HepG2 (cell line): ENCODE results near the gene ARHGAP26. TPM values are rescaled to one million over a fixed set of nuclear protein-coding genes. Genes with fewer than 3 reads are reported as not detected.

Source experiments
- ATAC-seq: fragments of 200-7000 bp; cut with Tn5 transposase; 3 replicates; pipeline ENCODE4 v1.9.1; 2020; ENCODE audit warnings: mild to moderate bottlenecking, moderate library complexity
- BruUV-seq: library from RNA; stranded (reverse); fragments of 400-500 nt; replicated peaks from 2 replicates; lab custom pipeline; 2021; lab: Mats Ljungman, UMichigan
- CTCF ChIA-PET: fragments of 300-600 bp; formaldehyde crosslinking; extraction: SDS; loops from one replicate; lab custom pipeline; 2021; ENCODE audit warnings: low total read pairs, inconsistent platforms, low intra/inter-chr PET ratio; lab: Yijun Ruan, JAX
- POLR2A ChIA-PET: fragments of 350-600 bp; sonication (Branson Sonifier 250); formaldehyde crosslinking; loops from one replicate; lab custom pipeline; 2020; ENCODE audit warnings: antibody characterized with exemption, inconsistent platforms; lab: Yijun Ruan, JAX
- DNase-seq: peaks from one replicate; pipeline ENCODE4 v3.0.0-alpha.2; 2015; ENCODE audit warnings: low spot score
- FAIRE-seq: peaks from 3 replicates; lab custom pipeline; 2011; peaks lifted over from hg19 to GRCh38; lab: Jason Lieb, UNC
- H2AFZ ChIP-seq: one replicate; pipeline ENCODE4 v1.6.1; 2011; ENCODE audit warnings: low read length, inconsistent platforms
- H3K27ac ChIP-seq: fragments of 300-600 bp; 3 replicates; pipeline ENCODE4 v1.8.0; 2011; ENCODE audit warnings: mixed run types, mild to moderate bottlenecking, mixed read lengths, low read length, inconsistent platforms; ENCODE audit not compliant: insufficient read depth; ENCODE audit errors: extremely low read length
- H3K27me3 ChIP-seq, 2 experiments: fragments of 200-600 bp in 1 of 2; 2 replicates in 1 of 2; 3 replicates in 1 of 2; pipeline versions ENCODE4 v1.6.0 to v1.8.0; 2011; ENCODE audit warnings: low read length in 2 of 2, mild to moderate bottlenecking in 2 of 2, moderate library complexity in 2 of 2, inconsistent platforms in 1 of 2; ENCODE audit not compliant: insufficient read depth in 2 of 2, control insufficient read depth in 1 of 2
- H3K36me3 ChIP-seq, 2 experiments: fragments of 200-600 bp in 1 of 2; replicated peaks in 1 of 2; 2 replicates in 1 of 2; 3 replicates in 1 of 2; pipeline versions ENCODE4 v1.5.1 to v1.8.0; 2011; ENCODE audit warnings: low read length in 2 of 2, inconsistent platforms in 1 of 2; ENCODE audit not compliant: insufficient read depth in 2 of 2, control insufficient read depth in 1 of 2
- H3K4me1 ChIP-seq: 2 replicates; pipeline ENCODE4 v1.5.1; 2012; ENCODE audit warnings: low read length, inconsistent platforms; ENCODE audit not compliant: insufficient read depth
- H3K4me2 ChIP-seq: 2 replicates; pipeline ENCODE4 v1.6.0; 2011; ENCODE audit warnings: low read depth, low read length, inconsistent platforms
- H3K4me3 ChIP-seq, 3 experiments: fragments of 200-600 bp in 1 of 3; sonication (generic), shearing (Covaris generic) in 1 of 3; replicated peaks in 1 of 3; 2 replicates each; pipeline ENCODE4 v1.5.1; 2011 to 2016; ENCODE audit warnings: low read length in 3 of 3, inconsistent platforms in 2 of 3, low read depth in 2 of 3, mild to moderate bottlenecking in 2 of 3, control low read depth in 1 of 3, mixed read lengths in 1 of 3; ENCODE audit not compliant: insufficient read depth in 1 of 3
- H3K79me2 ChIP-seq: one replicate; pipeline ENCODE4 v1.6.1; 2011; ENCODE audit warnings: low read length, inconsistent platforms; ENCODE audit not compliant: insufficient read depth
- H3K9ac ChIP-seq: 2 replicates; pipeline ENCODE4 v1.6.0; 2011; ENCODE audit warnings: mild to moderate bottlenecking, low read depth, low read length, inconsistent platforms; ENCODE audit not compliant: insufficient read depth
- H3K9me3 ChIP-seq: 2 replicates; pipeline ENCODE4 v1.5.1; 2012; ENCODE audit warnings: mild to moderate bottlenecking, low read length
- H4K20me1 ChIP-seq: 2 replicates; pipeline ENCODE4 v1.6.0; 2011; ENCODE audit warnings: inconsistent platforms, mild to moderate bottlenecking, low read length, moderate library complexity; ENCODE audit not compliant: insufficient read depth
- DRAP1 ChIP-seq: IDR thresholded peaks from 2 replicates; pipeline ENCODE4 v1.6.1; 2016; ENCODE audit warnings: missing genetic modification reagents, missing compliant biosample characterization
- FOXP4 ChIP-seq: sonication (generic); formaldehyde crosslinking; IDR thresholded peaks from 2 replicates; pipeline ENCODE4 v1.4.0; 2020; ENCODE audit warnings: missing genetic modification reagents
- KLF13 ChIP-seq: sonication (generic); formaldehyde crosslinking; IDR thresholded peaks from 2 replicates; pipeline ENCODE4 v1.4.0; 2020; ENCODE audit warnings: mild to moderate bottlenecking, missing genetic modification reagents
- MTF2 ChIP-seq: sonication (generic); formaldehyde crosslinking; IDR thresholded peaks from 2 replicates; pipeline ENCODE4 v1.5.0; 2020; ENCODE audit warnings: missing genetic modification reagents, borderline replicate concordance
- PCBP2 ChIP-seq: fragments of 200-400 bp; formaldehyde crosslinking; optimal IDR thresholded peaks from 2 replicates; pipeline ENCODE3; 2018; ENCODE audit warnings: low read length, low read depth; ENCODE audit not compliant: poor library complexity, severe bottlenecking
- RAD21 ChIP-seq: fragments of 450-650 bp; formaldehyde crosslinking; IDR thresholded peaks from 2 replicates; pipeline ENCODE4 v1.5.0; 2020; ENCODE audit warnings: mild to moderate bottlenecking
- SP1 ChIP-seq, 2 experiments: fragments of 450-650 bp in 1 of 2; sonication (generic) in 1 of 2; formaldehyde crosslinking in 1 of 2; IDR thresholded peaks; 2 replicates each; pipeline versions ENCODE4 v1.4.0 to v1.6.1; 2016 to 2020; ENCODE audit warnings: missing genetic modification reagents in 1 of 2
- SP5 ChIP-seq: IDR thresholded peaks from 2 replicates; pipeline ENCODE4 v1.6.1; 2016; ENCODE audit warnings: low read depth, borderline replicate concordance
- ZBTB10 ChIP-seq: sonication (generic); formaldehyde crosslinking; IDR thresholded peaks from 2 replicates; pipeline ENCODE4 v1.4.0; 2020; ENCODE audit warnings: missing genetic modification reagents, borderline replicate concordance
- ZFP1 ChIP-seq: IDR thresholded peaks from 2 replicates; pipeline ENCODE4 v1.6.1; 2016
- ZNF510 ChIP-seq: sonication (generic); formaldehyde crosslinking; IDR thresholded peaks from 2 replicates; pipeline ENCODE4 v1.4.0; 2020; ENCODE audit warnings: low read depth, mild to moderate bottlenecking, missing genetic modification reagents
- ZNF614 ChIP-seq: IDR thresholded peaks from 2 replicates; pipeline ENCODE4 v1.6.1; 2018; ENCODE audit warnings: missing biosample characterization, missing genetic modification reagents, inconsistent platforms, borderline replicate concordance
- WGBS: methylation state at CpG from one replicate; pipeline ENCODE4 v1.1.6; 2017; ENCODE audit warnings: low lambda C conversion rate; 5-methylcytosine and 5-hydroxymethylcytosine counted together
- in situ Hi-C: cut with HindIII; loops from 2 replicates; pipeline ENCODE4 v1.10.0; 2017; ENCODE audit warnings: low pct_unique_long_range_greater_than_20kb; ENCODE audit not compliant: extremely low pct_ligation_motif_present
- intact Hi-C: fragments of 100-400 bp; cut with micrococcal nuclease; formaldehyde crosslinking; loops from one replicate; pipeline ENCODE4 v1.10.0; 2022; ENCODE audit not compliant: unreplicated experiment
- polyA plus RNA-seq, 8 experiments: library from polyadenylated mRNA; depleted of rRNA in 3 of 8; stranded (reverse) in 7 of 8; unstranded in 1 of 8; fragments of >200 nt; fragmentation: Illumina TruSeq in 4 of 8; extraction: Trizol in 4 of 8; gene quantifications; 2 replicates each; pipeline versions ENCODE4 v1.2.1 to v1.2.3, GENCODE V29; 2011 to 2016; ENCODE audit warnings: low read depth in 4 of 8, missing spikeins in 1 of 8, mixed read lengths in 1 of 8; ENCODE audit not compliant: insufficient read depth in 1 of 8
- total RNA-seq, 5 experiments: library from RNA; depleted of rRNA; stranded (reverse); fragments of >200 nt; fragmentation: Illumina TruSeq; extraction: Trizol; gene quantifications; 2 replicates each; pipeline ENCODE4 v1.2.3, GENCODE V29; 2016; ENCODE audit warnings: low read depth in 1 of 5
- TF ChIP-seq, protein P1 (sequence below): sonication (generic); formaldehyde crosslinking; IDR thresholded peaks from 2 replicates; pipeline ENCODE4 v1.9.0; 2021; ENCODE audit warnings: mild to moderate bottlenecking, missing genetic modification reagents

Gene ARHGAP26
- total and polyA plus RNA-seq, 2 of the 13 experiments (the other 11 are each of a cell fraction or from before 2014, with no cell fraction given) = 9.6 to 18.2 TPM

DNA sequence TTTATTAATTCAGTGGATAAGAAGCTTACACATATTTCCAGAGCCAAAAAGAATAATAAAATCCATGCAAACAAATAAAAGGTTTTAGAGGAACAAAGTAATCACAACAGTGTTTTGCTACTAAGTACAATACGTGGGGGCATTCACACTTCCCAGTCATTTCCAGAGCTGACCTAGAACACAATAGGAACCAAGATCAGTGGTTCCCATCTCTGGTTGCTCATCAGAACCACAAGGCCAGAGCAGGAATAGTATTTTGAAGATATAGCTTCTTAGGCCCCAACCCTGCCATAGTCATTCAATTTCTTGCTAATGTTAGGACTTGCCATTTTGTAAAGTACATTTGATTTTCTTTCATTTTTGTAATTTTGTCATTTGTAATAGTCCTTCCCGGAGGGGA is 417.9 kb downstream of the ARHGAP26 start:
- no peak overlapping the region for H3K4me2 ChIP-seq
- no peak for ATAC-seq
- DNase-seq = no peak
- ChIA-PET POLR2A (no interaction called here), CTCF (no interaction called here)
- no peaks in the 10 kb centered on the region for H3K9me3 ChIP-seq
- FAIRE-seq = no peak
- BruUV-seq = no TSS peak
- no peak overlapping the region for H2AFZ ChIP-seq
- no peaks in the 10 kb centered on the region for H4K20me1 ChIP-seq
- no peak overlapping the region for H3K4me3 ChIP-seq
- no peaks in the 10 kb centered on the region for H3K27me3 ChIP-seq
- intact Hi-C loops (no loop called here), in situ Hi-C loops (no loop called here)
- H3K36me3 ChIP-seq = no peaks in the 10 kb centered on the region
- H3K9ac ChIP-seq = no peak overlapping the region
- H3K79me2 ChIP-seq = no peaks in the 10 kb centered on the region
- WGBS = 98% methylated on average over 2 of the region's 2 CpGs
- H3K4me1 ChIP-seq = peaks cover 12% of the 10 kb centered on the region
- no peak overlapping the region for H3K27ac ChIP-seq
- TF ChIP-seq ZNF510 (CRISPR knock-in tag) (no peak), DRAP1 (CRISPR knock-in tag) (no peak), FOXP4 (no peak), SP5 (no peak), ZBTB10 (CRISPR knock-in tag) (no peak), RAD21 (CRISPR knock-in tag) (no peak), SP1 (IDR thresholded peaks at IDR 0.05) (no peak), SP1 (CRISPR knock-in tag; IDR thresholded peaks at IDR 0.05) (no peak), PCBP2 (no peak), MTF2 (CRISPR knock-in tag) (no peak), KLF13 (CRISPR knock-in tag) (no peak), ZNF614 (CRISPR knock-in tag) (no peak), ZFP1 (CRISPR knock-in tag) (no peak)
- TF ChIP-seq, protein P1, sequence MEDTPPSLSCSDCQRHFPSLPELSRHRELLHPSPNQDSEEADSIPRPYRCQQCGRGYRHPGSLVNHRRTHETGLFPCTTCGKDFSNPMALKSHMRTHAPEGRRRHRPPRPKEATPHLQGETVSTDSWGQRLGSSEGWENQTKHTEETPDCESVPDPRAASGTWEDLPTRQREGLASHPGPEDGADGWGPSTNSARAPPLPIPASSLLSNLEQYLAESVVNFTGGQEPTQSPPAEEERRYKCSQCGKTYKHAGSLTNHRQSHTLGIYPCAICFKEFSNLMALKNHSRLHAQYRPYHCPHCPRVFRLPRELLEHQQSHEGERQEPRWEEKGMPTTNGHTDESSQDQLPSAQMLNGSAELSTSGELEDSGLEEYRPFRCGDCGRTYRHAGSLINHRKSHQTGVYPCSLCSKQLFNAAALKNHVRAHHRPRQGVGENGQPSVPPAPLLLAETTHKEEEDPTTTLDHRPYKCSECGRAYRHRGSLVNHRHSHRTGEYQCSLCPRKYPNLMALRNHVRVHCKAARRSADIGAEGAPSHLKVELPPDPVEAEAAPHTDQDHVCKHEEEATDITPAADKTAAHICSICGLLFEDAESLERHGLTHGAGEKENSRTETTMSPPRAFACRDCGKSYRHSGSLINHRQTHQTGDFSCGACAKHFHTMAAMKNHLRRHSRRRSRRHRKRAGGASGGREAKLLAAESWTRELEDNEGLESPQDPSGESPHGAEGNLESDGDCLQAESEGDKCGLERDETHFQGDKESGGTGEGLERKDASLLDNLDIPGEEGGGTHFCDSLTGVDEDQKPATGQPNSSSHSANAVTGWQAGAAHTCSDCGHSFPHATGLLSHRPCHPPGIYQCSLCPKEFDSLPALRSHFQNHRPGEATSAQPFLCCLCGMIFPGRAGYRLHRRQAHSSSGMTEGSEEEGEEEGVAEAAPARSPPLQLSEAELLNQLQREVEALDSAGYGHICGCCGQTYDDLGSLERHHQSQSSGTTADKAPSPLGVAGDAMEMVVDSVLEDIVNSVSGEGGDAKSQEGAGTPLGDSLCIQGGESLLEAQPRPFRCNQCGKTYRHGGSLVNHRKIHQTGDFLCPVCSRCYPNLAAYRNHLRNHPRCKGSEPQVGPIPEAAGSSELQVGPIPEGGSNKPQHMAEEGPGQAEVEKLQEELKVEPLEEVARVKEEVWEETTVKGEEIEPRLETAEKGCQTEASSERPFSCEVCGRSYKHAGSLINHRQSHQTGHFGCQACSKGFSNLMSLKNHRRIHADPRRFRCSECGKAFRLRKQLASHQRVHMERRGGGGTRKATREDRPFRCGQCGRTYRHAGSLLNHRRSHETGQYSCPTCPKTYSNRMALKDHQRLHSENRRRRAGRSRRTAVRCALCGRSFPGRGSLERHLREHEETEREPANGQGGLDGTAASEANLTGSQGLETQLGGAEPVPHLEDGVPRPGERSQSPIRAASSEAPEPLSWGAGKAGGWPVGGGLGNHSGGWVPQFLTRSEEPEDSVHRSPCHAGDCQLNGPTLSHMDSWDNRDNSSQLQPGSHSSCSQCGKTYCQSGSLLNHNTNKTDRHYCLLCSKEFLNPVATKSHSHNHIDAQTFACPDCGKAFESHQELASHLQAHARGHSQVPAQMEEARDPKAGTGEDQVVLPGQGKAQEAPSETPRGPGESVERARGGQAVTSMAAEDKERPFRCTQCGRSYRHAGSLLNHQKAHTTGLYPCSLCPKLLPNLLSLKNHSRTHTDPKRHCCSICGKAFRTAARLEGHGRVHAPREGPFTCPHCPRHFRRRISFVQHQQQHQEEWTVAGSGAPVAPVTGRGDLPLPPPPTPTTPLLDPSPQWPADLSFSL (CRISPR knock-in tag) = no peak
